ENCODE results near the gene PLEKHA7.
"Not testable (repeated sequence)": the region's sequence is repeated elsewhere in the genome, so short reads cannot be mapped to it uniquely, and the experiment has no call there.

GRCh38 chr11:16864428-16864827 is 149.8 kb downstream of the PLEKHA7 start:
- TF ChIP-seq ZNF740 (CRISPR knock-in tag; IDR thresholded peaks at IDR 0.05); SMC3 (IDR thresholded peaks at IDR 0.05; ENCODE audit: low read length); KMT2A (CRISPR knock-in tag; IDR thresholded peaks at IDR 0.05); PHF20 (CRISPR knock-in tag; IDR thresholded peaks at IDR 0.05); POLR2AphosphoS5 (IDR thresholded peaks at IDR 0.05; ENCODE audit: low read depth, low read length); RNF2 (conservative IDR thresholded peaks at IDR 0.05; ENCODE audit: low read depth); MZF1 (CRISPR knock-in tag; IDR thresholded peaks at IDR 0.05; ENCODE audit: borderline replicate concordance); ZNF605 (CRISPR knock-in tag; IDR thresholded peaks at IDR 0.05); NFRKB (IDR thresholded peaks at IDR 0.05); CHD2 (IDR thresholded peaks at IDR 0.05; ENCODE audit: low read depth, low read length); SAP130 (CRISPR knock-in tag; IDR thresholded peaks at IDR 0.05; ENCODE audit: low read depth); NFYB (CRISPR knock-in tag; IDR thresholded peaks at IDR 0.05); IRF9 (CRISPR knock-in tag; IDR thresholded peaks at IDR 0.05; ENCODE audit: borderline replicate concordance); CBX2 (IDR thresholded peaks at IDR 0.05; ENCODE audit: low read depth, low read length); CBX2 (CRISPR knock-in tag; IDR thresholded peaks at IDR 0.05; ENCODE audit: low read depth): not testable (repeated sequence)
